HEK293T (cell line): ENCODE results near the gene SLC12A7.

Source experiments
- ARNT ChIP-seq: fragments of 450-650 bp; IDR thresholded peaks from 2 replicates; pipeline ENCODE4 v1.6.1; 2017; ENCODE audit warnings: mild to moderate bottlenecking
- BHLHE40 ChIP-seq: fragments of 450-650 bp; IDR thresholded peaks from 2 replicates; pipeline ENCODE4 v1.6.1; 2016; ENCODE audit warnings: mild to moderate bottlenecking, moderate library complexity, borderline replicate concordance
- FOXA1 ChIP-seq: fragments of 450-650 bp; IDR thresholded peaks from 2 replicates; pipeline ENCODE4 v1.6.1; 2016; ENCODE audit warnings: mild to moderate bottlenecking
- FOXK2 ChIP-seq: fragments of 450-650 bp; IDR thresholded peaks from 2 replicates; pipeline ENCODE4 v1.6.1; 2016; ENCODE audit warnings: mild to moderate bottlenecking
- FOXM1 ChIP-seq: fragments of 450-650 bp; IDR thresholded peaks from 2 replicates; pipeline ENCODE4 v1.6.1; 2017; ENCODE audit warnings: mild to moderate bottlenecking, borderline replicate concordance
- SP1 ChIP-seq: fragments of 450-650 bp; IDR thresholded peaks from 2 replicates; pipeline ENCODE4 v1.6.1; 2017
- SUZ12 ChIP-seq: fragments of 450-650 bp; IDR thresholded peaks from 2 replicates; pipeline ENCODE4 v1.6.1; 2016; ENCODE audit warnings: mild to moderate bottlenecking
- ZNF384 ChIP-seq: fragments of 450-650 bp; IDR thresholded peaks from 2 replicates; pipeline ENCODE4 v1.6.1; 2016

- TF ChIP-seq SP1 (no peak), FOXM1 (no peak), ZNF384 (no peak), ARNT (no peak), FOXK2 (no peak), SUZ12 (no peak), FOXA1 (no peak), BHLHE40 (no peak)
Measured at GRCh38 chr5:1101961-1102713, 9.7 kb downstream of the SLC12A7 start.
